Measurements from ENCODE around the gene DIRAS1.
A peak's percentile ranks its signal among the peaks of the same experiment; 100 is the strongest.

DIRAS1 gene

DNA sequence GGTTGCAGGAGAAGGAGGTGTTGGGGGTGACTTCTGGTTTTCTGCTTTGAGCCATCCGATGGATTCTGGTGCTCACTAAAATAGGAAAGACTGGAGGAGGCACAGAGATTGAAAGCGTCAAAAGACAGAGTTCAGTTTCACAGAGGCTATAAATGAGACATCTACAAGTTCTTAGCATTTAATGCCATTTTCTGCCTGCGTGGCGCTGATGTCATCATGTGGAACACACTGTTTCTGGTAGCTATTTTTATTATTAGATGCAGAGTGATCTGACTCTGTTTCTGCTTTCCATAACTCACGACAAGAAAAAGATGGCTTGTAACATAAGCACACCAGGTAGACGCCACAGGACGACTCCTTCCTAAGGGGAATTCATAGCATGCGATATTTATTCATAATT, 21.9 kb upstream of the DIRAS1 start:
- H3K4me3 ChIP-seq (ENCODE audit: low read length): no peak overlapping the region
- TF ChIP-seq, protein P1, sequence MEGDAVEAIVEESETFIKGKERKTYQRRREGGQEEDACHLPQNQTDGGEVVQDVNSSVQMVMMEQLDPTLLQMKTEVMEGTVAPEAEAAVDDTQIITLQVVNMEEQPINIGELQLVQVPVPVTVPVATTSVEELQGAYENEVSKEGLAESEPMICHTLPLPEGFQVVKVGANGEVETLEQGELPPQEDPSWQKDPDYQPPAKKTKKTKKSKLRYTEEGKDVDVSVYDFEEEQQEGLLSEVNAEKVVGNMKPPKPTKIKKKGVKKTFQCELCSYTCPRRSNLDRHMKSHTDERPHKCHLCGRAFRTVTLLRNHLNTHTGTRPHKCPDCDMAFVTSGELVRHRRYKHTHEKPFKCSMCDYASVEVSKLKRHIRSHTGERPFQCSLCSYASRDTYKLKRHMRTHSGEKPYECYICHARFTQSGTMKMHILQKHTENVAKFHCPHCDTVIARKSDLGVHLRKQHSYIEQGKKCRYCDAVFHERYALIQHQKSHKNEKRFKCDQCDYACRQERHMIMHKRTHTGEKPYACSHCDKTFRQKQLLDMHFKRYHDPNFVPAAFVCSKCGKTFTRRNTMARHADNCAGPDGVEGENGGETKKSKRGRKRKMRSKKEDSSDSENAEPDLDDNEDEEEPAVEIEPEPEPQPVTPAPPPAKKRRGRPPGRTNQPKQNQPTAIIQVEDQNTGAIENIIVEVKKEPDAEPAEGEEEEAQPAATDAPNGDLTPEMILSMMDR (IDR thresholded peaks at IDR 0.05; ENCODE audit: insufficient read depth, low read depth, low read length, missing control alignments): no peak
- DNase-seq (ENCODE audit: low read depth): no peak

DNA sequence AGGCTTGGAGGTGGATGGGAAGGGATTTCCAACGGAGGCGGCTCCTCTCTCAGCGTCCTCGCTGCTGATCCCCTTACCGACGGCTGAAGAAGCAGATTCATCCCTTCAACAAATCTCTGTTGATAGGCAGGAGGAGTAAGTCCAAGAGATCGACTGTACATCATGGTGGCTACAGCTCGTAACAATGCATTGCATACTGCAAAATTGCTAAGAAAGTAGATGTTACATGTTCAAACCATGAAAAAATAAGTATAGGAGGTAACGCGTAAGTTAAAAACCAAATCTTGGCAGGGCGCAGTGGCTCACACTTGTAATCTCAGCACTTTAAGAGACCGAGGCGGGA, 19.1 kb upstream of the DIRAS1 start:
- no peak overlapping the region for H3K4me3 ChIP-seq (ENCODE audit: low read length)
- TF ChIP-seq, protein P1 (IDR thresholded peaks at IDR 0.05; ENCODE audit: insufficient read depth, low read depth, low read length, missing control alignments): no peak
- no peak for DNase-seq (ENCODE audit: low read depth)

- peak; percentile 99 for DNase-seq (ENCODE audit: low read depth)
- TF ChIP-seq, protein P1 (IDR thresholded peaks at IDR 0.05; ENCODE audit: insufficient read depth, low read depth, low read length, missing control alignments): no peak
- H3K4me3 ChIP-seq (ENCODE audit: low read length): peak within 1 kb of the TSS; percentile 90
Observed at GRCh38 chr19:2739602-2740313, 18.6 kb upstream of the DIRAS1 start, which contains the start of gene SLC39A3. SLC39A3 (minus strand) TSS chr19:2740017; CDS start chr19:2737257, 2,760 bp downstream.

- DNase-seq (ENCODE audit: low read depth): no peak
- H3K4me3 ChIP-seq (ENCODE audit: low read length): no peak overlapping the region
- TF ChIP-seq, protein P1 (IDR thresholded peaks at IDR 0.05; ENCODE audit: insufficient read depth, low read depth, low read length, missing control alignments): no peak
Observed at GRCh38 chr19:2736550-2737190, 15.5 kb upstream of the DIRAS1 start.

DNA sequence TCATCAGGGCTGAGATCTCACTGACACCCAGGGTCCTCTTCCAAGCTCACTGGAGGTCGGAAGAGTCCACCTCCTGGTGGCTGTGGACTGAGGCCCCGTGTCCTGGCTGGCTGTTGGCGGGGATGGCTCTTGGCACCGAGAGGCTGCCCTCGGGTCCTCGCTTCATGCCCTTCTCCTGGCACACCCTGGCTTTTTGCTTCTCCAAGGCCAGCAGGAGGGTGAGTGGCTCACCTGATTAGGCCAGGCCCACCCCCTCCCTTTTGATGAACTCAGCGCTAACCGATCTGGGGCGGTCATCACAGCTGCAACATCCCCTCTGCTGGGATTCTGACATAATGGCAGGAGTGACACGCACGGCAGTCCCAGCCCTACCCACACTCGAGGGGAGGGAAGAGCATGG, 14.2 kb upstream of the DIRAS1 start:
- no peak for DNase-seq (ENCODE audit: low read depth)
- H3K4me3 ChIP-seq (ENCODE audit: low read length): no peak overlapping the region
- TF ChIP-seq, protein P1 (IDR thresholded peaks at IDR 0.05; ENCODE audit: insufficient read depth, low read depth, low read length, missing control alignments): no peak

DNA sequence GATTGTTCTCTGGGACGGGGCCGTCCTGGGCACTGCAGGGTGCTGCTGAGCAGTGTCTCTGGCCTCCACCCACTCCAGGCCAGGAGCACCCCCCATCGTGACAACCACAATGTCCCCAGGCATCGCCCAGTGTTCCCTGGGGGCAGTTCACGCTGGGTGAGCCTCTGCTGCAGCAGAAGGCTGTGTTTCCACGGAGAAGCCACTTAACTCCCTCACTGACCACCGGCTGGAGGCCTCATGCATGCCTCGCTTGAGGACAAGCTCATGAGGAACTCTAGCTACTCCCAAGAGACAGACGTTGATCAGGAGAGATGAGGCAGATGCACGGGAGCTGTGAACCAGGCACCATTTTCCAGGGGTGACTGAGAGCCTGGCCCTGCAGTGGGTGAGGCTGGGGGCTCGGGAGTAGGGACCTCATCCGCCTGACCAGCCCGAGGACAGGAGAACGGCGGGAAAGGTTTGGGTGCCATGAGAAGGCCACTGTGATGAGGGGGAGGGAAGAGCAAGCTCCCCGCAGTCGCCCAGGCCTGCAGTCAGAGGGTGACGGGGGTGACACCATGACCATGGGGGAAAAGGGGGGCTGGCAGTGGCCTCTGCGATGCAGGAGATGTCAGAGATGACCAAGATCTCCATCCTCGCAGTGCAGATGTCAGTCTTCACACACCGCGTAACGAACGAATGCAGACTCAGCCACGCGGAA, 13.6 kb upstream of the DIRAS1 start:
- no peak for DNase-seq (ENCODE audit: low read depth)
- TF ChIP-seq, protein P1 (IDR thresholded peaks at IDR 0.05; ENCODE audit: insufficient read depth, low read depth, low read length, missing control alignments): no peak
- no peak overlapping the region for H3K4me3 ChIP-seq (ENCODE audit: low read length)

Measured in epithelial cell of esophagus (primary cell).